Keratinocyte (primary cell): ENCODE results near the gene PRKD1.

Experiments used
- CTCF ChIP-seq, 3 experiments: IDR thresholded peaks in 1 of 3; conservative IDR thresholded peaks in 1 of 3; optimal IDR thresholded peaks in 1 of 3; 2 replicates in 2 of 3; 3 replicates in 1 of 3; pipeline versions ENCODE3 to v1.5.1; 2011; ENCODE audit warnings: low read length in 3 of 3, mild to moderate bottlenecking in 3 of 3, moderate library complexity in 2 of 3, control low read depth in 1 of 3, inconsistent platforms in 1 of 3; ENCODE audit not compliant: insufficient read depth in 2 of 3; ENCODE audit errors: extremely low read depth in 1 of 3
- EZH2 ChIP-seq: IDR thresholded peaks from one replicate; pipeline ENCODE4 v1.6.1; 2012; ENCODE audit warnings: inconsistent platforms, mild to moderate bottlenecking, low read length, moderate library complexity

- TF ChIP-seq EZH2 (no peak), CTCF (optimal IDR thresholded peaks at IDR 0.05 in 1 of 3, IDR thresholded peaks at IDR 0.05 in 1 of 3, conservative IDR thresholded peaks at IDR 0.05 in 1 of 3; ENCODE audit: extremely low read depth in 1 of 3, insufficient read depth in 2 of 3, low read length in 3 of 3) (no peak)
These were observed 297.8 kb downstream of the PRKD1 start for GRCh38 chr14:29629839-29630238.
